GM21717 (cell line): ENCODE measurements around the gene ITPKA.
A peak's percentile ranks its signal among the peaks of the same experiment; 100 is the strongest.
"Not testable (repeated sequence)": the region's sequence is repeated elsewhere in the genome, so short reads cannot be mapped to it uniquely, and the experiment has no call there.

Source experiments
- ATAC-seq: cut with Tn5 transposase; IDR thresholded peaks from one replicate; pipeline ENCODE4 v1.9.1; 2021; ENCODE audit warnings: mild to moderate bottlenecking, moderate library complexity; ENCODE audit not compliant: unreplicated experiment

The ITPKA gene

DNA sequence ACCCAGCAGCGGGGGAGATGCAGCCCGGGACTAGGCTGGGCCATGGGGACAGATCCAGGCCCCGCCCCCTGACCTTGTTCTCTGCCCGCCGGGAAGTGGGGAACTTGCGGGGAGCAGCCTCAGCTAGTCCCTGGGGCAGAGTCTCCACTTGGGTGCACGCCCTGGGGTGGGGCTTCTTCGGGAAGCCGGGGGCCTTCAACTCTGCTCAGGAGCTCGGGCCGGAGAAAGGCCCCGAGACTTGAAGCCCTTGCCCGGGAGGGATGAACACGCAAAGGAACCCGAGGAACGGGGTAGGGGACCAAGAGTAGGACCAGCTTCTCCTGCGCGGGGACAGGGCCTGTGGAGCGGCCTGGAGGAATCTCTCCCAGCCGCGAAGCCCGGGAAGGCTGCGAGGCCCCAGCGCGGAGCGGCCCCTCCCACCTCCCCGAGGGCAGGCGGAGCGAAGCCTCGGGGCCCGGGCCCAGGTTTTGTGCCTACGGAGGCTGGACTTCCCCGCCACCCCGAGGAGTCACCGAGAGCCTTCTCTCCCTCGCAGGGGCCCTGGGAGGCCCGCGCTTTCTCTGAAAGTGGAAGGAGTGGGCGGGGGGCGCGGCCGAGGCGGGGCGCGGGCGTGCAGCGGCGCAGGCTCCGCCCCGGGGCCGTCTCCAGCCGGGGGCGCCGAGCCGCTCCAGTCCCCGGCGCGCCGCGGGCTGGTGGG, at the start of gene ITPKA:
Gene ITPKA (plus strand): TSS at position 670 of the 697 bp plus-strand sequence. CDS start 54 bp downstream, outside the sequence.
- ATAC-seq = peak; percentile 67

DNA sequence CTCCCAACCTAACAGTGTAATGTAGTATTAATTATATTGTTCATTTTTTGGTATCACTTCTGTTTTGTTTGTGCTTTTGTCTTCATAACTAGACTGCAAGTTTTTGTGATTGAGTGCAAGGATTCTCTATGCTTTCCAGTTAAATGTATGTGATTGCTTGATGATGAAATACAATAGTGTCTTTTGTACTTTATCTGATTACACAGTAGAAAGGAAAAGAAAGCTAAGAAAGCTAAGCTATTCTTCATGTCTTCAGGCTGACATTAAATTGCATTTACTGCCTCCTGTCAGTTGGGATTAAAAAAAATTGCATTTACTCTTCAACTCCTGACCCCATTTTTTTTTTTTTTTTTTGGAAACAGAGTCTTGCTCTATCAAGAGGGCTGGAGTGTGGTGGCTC, 48.3 kb upstream of the ITPKA start:
- no peak for ATAC-seq

DNA sequence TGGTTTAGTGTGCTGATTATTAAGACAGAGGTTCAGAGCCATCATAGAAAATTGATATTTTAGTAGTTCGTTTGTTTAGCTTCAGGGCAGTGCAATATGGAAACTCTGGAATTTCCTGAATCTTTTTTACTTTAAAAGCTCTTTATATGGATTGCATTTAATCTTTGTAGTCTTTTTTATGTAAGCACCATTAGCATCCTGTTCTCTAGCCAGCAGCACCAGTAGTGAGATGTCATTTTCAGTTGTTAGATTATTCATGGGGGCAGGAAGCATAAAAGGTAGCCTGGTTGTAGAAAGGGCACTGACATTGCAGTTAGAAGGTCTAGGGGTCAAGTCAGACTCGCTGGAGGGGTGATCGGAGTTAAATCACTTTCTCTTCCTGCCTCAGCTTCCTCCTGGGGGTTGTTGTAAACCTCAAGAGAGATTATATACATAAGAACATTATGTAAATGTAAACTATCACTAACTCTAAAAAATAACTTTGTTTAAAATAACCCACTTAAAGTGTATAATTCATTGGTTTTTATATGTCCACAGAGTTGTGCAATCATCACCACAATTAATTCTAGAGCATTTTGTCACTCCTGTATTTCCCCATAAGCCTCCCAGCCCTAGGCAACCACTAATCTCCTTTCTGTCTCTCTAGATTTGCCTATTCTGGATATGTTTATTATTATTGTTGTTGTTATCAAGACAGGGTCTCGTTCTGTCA, 31.4 kb upstream of the ITPKA start:
- no peak for ATAC-seq

DNA sequence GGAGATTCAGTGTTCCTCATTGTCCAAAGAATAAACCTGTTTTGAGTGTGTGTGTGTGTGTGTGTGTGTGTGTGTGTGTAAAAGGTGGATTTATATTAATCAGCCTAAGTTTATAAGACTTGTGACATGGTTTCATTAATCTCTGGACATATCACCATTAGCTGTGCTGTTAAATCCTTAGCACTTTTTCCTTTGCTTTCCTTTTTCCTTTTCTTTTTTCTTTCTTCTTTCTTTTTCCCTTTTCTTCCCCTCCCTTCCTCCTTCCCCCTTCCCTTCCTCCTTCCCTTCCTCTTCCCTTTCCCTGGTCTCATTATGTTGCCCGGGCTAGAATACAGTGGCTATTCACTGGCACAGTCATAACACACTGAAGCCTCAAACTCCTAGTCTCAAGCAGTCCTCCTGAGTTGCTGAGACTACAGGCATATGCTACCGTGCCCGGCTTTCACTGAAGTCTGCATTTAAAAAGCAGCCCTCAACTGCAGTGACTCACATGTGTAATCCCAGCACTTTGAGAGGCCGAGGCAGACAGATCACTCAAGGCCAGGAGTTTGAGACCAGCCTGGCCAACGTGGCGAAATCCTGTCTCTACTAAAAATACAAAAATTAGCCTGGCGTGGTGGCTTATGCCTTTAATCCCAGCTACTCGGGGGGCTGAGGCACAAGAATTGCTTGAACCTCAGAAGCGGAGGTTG, 28.6 kb upstream of the ITPKA start:
- ATAC-seq = no peak

DNA sequence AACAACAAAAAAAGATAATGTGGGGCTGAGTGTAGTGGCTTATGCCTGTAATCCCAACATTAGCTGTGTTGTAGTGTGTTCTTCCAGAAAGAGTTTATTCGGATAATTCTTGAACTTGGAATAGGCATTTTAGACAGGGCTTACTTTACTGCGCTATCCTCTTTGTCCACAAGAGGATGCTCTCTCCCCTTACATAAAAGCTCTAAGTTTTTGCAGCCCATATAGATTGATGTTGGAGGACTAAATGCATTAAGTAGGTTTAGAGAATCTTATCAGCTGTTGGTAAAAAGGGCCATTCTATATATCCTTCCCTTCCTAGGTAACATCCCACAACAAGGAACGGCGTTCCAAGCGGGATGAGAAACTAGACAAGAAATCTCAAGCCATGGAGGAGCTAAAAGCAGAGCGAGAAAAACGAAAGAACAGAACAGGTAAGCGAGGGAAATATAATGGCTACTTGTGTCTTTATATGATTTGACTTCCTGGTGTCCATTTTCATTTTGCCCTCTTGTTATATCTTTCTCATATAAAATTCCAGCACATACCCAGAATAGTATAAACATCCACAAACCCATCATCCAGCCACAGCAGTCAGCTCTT, 27.8 kb upstream of the ITPKA start:
- ATAC-seq = no peak

DNA sequence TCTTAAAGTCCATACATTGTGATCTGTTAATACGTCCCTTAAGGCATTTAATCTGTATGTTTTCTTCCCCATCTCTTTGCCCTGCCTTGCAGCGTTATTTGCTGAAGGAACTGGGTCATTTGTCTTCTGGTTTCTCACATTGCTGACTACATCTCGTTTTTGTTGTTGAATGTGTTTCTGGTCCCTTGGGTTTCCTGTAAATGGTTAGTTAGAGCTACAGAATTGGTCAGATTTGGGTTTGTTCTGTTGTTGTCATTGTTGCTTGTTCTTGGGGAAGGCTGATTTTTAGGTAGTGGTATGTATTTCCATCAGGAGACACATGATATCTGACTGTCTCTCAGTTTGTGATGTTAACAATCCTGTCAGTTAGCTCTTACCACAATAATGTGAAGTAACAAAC, 27.0 kb upstream of the ITPKA start:
- no peak for ATAC-seq

DNA sequence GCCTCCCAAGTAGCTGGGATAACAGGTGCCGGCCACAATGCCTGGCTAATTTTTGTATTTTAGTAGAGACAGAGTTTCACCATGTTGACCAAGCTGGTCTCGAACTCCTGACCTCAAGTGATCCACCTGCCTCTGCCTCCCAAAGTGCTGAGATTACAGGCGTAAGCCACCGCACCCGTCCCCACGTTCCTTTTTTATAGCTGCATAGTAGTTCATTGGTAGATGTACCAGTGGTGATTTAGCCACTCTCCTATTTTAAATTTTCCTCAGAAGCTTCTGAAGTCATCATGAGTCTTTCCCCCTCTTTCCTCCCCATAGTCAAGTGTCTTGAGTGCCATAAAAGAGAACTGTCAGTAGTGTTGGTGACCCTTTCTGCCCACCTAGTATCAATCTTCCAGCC, 24.0 kb upstream of the ITPKA start:
- ATAC-seq = not testable (repeated sequence)

DNA sequence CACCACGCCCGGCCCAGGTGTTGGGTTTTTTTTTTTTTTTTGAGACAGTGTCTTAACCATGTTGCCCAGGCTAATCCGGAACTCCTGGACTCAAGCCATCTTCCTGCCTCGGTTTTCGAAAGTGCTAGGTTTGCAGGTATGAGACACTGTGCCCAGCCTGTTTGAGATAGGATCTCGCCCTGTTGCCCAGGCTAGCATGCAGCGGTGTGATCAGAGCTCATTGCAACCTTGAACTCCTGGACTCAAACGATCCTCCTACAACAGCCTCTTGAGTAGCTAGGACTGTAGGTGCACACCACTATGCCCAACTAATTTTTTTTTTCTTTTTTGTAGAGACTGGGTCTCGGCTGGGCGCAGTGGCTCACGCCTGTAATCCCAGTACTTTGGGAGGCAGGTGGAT, 20.3 kb upstream of the ITPKA start:
- ATAC-seq = no peak

DNA sequence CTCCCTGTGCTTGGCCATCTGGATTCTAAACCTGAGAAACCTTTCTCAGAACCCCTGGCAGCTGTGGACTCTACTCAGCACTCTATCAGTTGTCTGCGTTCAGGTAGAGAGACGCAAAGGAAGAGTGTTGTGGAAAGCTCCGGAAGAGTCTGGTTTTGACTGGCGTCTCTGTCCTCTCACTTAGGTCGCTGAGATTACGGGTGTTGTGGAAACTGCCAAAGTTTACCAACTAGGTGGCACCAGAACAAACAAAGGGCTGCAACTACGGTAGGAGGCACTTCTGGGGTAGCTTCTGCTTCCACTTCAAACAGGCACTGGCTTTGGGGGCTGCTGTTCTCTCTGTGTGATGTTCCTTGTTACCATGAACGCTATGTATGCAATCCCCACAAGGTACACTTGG, 19.2 kb upstream of the ITPKA start:
- ATAC-seq = no peak

DNA sequence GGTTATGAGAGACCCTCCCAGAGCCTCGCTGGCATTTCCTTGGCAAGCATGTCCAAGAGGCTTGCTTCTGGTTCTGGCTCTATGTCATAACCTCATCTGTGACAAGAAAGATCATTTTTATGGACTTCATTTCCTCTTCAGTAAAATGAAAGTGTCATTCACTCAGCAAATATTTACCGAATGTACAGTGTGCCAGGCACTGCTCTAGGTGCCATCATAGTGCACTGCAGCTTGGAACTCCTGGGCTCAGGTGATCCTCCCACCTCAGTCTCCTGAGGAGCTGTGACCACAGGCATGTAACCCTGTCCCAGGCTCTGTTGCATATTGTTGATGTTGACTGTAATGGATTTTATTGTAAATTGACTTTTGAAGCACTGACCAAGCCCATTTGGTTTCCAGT, 18.7 kb upstream of the ITPKA start:
- ATAC-seq = no peak

DNA sequence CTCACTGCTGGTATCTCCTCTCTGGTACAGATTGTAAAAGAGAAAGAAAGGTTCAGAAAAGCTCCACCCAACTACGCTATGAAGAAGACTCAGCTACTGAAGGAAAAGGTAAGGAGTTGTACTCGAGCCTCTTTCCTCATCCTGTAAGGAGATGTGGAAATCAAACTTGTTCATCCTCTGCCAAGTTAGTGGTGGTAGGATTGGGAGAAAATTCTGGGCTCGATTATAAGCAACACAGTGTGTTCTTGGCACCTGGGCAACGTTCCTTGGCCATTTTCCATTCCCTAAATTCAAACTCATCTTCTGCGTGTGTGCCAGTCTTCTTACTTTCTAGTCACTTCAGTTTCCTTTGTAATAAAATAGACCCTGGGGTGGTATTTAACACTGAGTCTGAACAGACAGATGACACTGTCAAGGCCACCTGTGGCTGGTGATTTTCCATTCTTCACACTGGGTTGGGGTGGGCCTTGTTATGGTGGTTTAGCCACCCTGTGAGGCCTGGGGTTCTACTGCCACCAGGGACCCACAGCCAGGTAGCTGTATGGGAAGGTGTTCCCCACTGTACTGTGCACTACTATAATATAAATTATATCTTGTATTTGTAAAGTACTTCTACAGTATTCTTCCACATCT, 17.1 kb upstream of the ITPKA start:
- ATAC-seq = no peak

DNA sequence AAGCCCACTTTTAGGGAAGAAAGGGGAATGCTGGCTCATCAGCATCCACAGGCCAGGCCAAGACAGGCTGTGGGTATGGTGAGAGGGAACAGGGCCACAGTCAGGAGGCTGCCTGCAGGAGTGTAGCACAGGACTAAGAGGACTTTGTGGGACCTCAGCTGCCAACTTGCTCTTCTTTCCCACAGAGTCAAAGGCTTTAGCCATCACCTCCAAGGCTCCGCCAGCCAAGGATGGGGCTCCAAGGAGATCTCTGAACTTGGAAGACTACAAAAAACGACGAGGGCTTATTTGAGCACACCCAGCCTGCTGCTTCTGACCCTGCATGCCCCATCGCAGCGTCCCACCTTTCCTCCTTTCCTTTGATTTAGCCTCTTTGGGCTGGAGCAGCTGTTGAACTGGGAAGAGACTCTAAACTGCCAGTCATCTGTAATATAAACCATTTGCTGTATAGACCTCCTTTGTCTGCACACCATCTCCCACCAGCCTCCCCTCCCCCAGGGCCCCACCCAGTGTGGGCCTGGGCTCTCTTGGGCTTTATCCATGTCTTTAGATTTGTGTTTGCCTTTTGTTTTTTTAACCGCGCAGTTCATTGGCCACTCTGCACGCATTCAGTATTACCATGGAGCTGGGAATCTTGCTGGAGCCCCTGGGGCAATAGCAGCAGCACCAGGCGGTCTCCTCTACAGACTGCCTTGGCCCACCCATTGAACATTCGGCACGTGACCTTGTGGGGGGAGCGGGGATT, 13.1 kb upstream of the ITPKA start:
- ATAC-seq = no peak

DNA sequence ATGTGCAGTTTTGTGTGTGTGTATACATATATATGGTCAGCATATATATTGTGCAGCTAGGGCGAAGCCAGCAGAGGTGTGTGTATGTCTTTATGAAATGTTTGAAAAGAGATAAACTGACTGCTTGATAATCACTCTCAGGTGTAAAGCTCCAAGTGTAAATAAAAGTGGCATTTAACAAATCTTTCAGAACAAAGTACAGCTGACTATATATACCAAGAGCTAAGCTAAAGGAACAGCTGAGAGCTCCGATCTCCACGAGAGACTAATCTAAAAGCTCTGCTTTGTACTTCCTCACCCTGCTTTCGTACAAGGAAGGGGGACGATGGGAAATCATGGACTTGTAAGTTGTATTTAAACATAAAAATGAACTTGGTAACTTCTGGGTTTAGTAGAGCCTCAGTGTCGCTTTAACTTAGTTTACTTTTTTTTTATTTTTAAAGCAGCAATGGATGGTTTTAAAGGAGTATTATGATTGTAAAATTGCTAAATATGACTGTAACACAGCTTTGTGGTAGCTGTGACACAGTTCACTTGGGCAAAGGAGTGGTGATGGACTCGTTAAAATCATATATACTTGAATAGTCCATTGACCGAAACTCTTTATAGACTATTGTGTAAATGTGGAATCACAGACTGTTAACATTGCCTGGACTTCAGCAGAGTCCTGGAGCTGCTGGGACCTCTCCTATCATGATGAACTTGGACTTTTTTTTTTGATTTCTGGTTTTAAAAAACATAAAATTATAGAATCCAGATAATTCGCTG, 11.4 kb upstream of the ITPKA start:
- no peak for ATAC-seq

DNA sequence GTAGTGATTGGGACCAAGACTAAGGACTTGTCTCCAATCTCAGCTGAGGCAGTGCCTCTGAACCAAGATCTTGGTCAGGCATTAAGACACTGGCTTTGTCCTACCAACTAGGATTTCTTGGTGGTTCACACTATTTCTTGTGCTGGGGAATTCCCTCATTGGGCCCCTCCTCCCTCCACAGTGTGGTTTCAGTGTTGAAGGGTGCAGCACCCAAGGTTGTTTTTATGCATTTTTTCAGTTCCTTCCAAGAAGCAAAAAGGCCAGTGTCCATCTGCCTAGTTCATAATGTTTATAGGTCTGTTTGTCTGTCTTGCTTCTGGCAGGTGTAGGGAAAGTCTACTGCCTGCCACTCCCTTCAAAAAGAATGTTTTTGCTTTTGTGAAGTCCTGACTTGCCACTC, 10.6 kb upstream of the ITPKA start:
- no peak for ATAC-seq

DNA sequence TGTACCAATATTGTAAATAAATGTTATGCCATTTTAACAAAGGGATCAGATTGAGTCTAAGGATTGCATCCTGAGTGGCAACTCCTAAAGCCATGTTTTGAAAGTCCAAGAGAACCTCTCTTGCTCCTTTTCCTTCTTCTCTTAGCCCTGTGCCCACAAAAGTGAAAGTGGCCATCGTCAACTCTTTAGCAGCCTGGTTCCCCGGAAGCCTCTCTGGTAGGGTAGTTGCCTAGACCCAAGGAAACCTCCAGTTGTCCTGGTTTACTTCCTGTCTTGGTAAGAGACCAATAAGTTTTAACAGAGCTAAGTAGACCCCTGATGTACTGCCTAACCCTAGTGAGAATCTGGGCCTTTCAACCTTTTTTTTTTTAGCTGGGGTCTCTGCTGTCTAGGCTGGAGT, 10.2 kb upstream of the ITPKA start:
- ATAC-seq = no peak

DNA sequence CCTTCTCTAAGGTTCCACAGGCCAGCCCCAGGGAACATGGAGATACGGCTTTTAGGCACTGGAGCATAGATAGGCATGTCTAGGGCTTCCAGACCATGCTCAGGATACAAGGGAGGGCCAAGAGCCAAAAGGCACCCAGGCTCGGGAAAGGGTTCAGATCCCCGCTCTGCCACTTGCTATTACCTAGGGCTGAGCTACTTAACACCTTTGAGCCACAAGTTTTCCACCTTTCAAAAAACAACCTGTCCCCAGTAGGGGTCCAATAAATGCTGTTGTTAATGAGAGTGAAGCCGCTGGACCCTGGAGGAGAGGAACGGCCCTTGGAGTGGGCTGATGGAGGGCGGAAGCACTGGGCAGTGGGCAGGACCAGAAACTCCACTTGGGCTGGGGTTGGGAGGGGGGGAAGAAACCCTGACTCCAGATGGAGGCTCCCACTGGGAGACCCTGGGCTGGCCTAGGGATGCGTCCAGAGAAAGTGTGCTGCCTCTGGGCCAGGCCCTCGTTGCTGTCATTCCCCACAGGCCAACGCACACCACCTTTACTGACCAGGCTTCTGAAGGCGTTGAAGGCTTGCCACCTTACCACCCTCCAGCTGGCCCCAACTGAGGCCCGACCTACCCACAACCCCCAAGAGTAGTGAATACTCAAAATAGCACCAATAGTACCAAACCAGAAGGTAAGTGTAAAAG, 8.6 kb upstream of the ITPKA start:
- ATAC-seq = no peak

DNA sequence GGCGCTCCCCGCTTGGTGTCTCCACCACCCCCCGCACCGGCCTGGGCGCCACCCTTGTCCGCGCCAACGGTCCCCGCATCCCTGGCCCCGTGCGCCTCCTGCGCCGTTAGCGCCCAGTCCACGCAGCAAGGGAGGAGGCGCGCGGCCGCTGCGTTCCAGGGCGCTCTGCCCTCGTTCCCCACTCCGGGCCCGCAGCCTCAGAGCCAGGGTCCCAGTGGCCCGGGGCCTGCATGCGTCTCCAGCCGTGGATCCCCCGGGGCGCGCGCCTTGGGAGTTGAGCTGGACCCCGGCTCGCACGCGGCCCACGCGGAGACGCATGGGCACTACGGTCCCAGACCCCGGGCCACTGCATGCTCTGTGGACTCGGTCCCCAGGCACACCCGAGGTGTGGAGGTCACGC, 7.4 kb upstream of the ITPKA start:
- ATAC-seq = no peak

DNA sequence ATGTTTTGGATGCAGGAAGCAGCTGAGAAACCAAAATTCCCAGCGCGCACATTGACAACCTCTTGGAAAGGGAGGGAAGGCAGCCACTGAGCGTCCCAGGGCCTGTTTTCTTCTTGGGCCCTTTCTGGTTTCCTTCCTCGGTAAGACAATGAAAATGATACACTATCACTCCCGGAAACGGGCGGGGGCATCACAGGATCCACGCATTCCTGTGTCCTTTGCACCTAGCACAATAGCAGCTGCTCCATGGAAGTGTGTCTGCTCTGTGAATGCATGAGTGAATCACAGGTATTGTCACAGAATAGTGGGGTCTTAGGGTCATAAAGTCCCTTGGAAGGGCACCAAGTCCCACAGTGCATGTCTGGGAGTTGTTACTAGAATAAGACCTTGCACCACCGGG, 6.3 kb upstream of the ITPKA start:
- no peak for ATAC-seq

DNA sequence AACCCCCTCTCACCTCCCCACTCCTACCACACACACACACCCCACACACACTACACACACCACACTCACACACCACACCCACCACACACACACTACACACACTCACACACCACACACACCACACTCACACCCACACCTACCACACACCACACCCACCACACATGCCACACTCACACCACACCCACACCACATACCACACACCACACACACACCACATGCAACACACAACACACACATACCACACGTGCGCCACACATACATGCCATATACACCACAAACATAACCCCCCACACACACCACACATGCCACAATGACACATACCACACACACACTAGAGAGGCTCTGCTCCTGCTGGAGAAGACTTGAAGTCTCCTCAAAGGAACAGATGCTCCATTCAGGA, 5.9 kb upstream of the ITPKA start:
- no peak for ATAC-seq
